Inflammatory macrophage treated with lipopolysaccharide for 1 hour (primary cell): ENCODE data around the gene NLRP14.

Experiments used
- DNase-seq, 2 donors: peaks; one replicate each; pipeline ENCODE4 v3.0.0-alpha.2; 2020 to 2022

Gene NLRP14

GRCh38 chr11:7020183-7020917 lies at the start of gene NLRP14, which contains the start of gene ZNF214:
Gene NLRP14, plus strand, starts transcription at chr11:7020479. Its CDS starts 18,108 bp downstream, at chr11:7038587.
Gene ZNF214, minus strand, starts transcription at chr11:7020346. Its CDS starts 17,511 bp downstream, at chr11:7002835.
- DNase-seq: peak; percentile 24 to 47

GRCh38 chr11:6979365-6979764 lies 40.9 kb upstream of the NLRP14 start:
- peak; percentile 3 to 5 for DNase-seq

GRCh38 chr11:6986487-6986886 lies 33.8 kb upstream of the NLRP14 start:
- DNase-seq: no peak

GRCh38 chr11:6988506-6988905 lies 31.8 kb upstream of the NLRP14 start:
- DNase-seq: no peak

- DNase-seq: no peak
Measured at GRCh38 chr11:6991227-6991626, 29.1 kb upstream of the NLRP14 start.

- DNase-seq: no peak
Measured at GRCh38 chr11:6992026-6992425, 28.3 kb upstream of the NLRP14 start.

GRCh38 chr11:6992457-6993417 lies 27.5 kb upstream of the NLRP14 start:
- no peak for DNase-seq

- DNase-seq: no peak
Measured at GRCh38 chr11:6995703-6996102, 24.6 kb upstream of the NLRP14 start.

GRCh38 chr11:7004482-7004881 lies 15.8 kb upstream of the NLRP14 start:
- DNase-seq: peak; percentile 69 to 84

GRCh38 chr11:7014118-7014517 lies 6.2 kb upstream of the NLRP14 start:
- DNase-seq: no peak

- DNase-seq: no peak
Measured at GRCh38 chr11:7016011-7016410, 4.3 kb upstream of the NLRP14 start.

GRCh38 chr11:7019500-7020182 lies 638 bp upstream of the NLRP14 start:
- DNase-seq: no peak

- DNase-seq: no peak
Measured at GRCh38 chr11:7021318-7021717, 1.0 kb downstream of the NLRP14 start.

GRCh38 chr11:7028141-7028540 lies 7.9 kb downstream of the NLRP14 start:
- DNase-seq: no peak

- DNase-seq: no peak
Measured at GRCh38 chr11:7030836-7031235, 10.6 kb downstream of the NLRP14 start.

GRCh38 chr11:7031471-7031871 lies 11.2 kb downstream of the NLRP14 start:
- no peak for DNase-seq

GRCh38 chr11:7032692-7033091 lies 12.4 kb downstream of the NLRP14 start:
- DNase-seq: no peak

- DNase-seq: no peak
Measured at GRCh38 chr11:7034019-7034418, 13.7 kb downstream of the NLRP14 start.

- no peak for DNase-seq
Measured at GRCh38 chr11:7046474-7047175, 26.3 kb downstream of the NLRP14 start.

GRCh38 chr11:7050191-7050590 lies 29.9 kb downstream of the NLRP14 start:
- DNase-seq: no peak

- peak in 1 of 2 donors; percentile 3 for DNase-seq
Measured at GRCh38 chr11:7056828-7057513, 36.7 kb downstream of the NLRP14 start.

- DNase-seq: no peak
Measured at GRCh38 chr11:7057641-7058040, 37.4 kb downstream of the NLRP14 start.
